Suprapubic skin (tissue), 3 donors: ENCODE data around the gene BCAN.

ENCODE experiments used
- CTCF ChIP-seq, 2 donors: fragments of 200-600 bp in 1 of 2; fragments of 450-650 bp in 1 of 2; sonication (generic) in 1 of 2; IDR thresholded peaks; one replicate each; pipeline ENCODE4 v1.5.1; 2016 to 2019; ENCODE audit warnings: antibody characterized with exemption in 2 of 2, mild to moderate bottlenecking in 1 of 2, moderate library complexity in 1 of 2
- POLR2A ChIP-seq, 2 donors: fragments of 450-650 bp; IDR thresholded peaks; one replicate each; pipeline ENCODE4 v1.6.1; 2017; ENCODE audit warnings: antibody characterized with exemption in 2 of 2, mild to moderate bottlenecking in 2 of 2, moderate library complexity in 2 of 2

DNA sequence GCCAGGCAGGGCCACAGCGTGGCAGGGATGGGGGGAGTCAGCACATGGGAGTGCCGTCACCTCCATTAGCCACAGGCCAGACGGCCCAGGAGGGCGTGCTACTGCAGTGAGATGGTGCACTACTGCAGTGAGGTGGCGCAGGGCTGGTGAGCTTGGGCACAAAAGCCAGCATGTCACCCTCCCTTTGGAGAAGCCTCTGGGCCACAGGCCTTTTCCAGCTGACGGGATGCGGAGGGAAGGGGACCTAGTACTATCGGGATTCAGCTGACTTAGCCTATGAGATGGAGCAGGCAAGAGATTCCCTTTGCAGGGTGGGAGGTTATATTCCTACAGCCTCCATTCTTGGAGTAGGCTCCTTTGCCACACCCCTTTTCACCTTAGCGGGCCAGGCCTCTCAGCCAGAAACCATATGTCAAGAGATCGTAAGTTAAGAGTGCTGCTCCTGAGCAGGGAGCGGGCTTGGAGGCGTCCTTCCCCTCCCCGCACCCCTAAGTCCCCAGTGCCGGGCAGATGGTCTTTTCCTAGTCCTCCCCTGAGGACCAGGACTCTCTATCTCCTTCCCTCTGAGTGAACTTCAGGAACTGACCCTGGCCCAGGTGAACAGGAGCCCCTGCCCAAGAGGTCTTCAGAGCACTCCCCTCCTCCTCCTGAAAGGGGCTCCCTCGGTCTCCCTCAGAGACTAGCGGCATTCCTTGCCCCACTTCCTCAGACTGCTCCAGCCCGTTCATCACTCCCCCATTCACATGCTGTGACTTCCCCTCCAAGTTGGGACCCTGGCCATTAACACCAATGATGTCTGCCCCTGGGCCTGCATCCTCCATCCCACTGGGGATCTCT lies 27.1 kb downstream of the BCAN start:
- TF ChIP-seq CTCF (IDR thresholded peaks at IDR 0.05) (no peak), POLR2A (IDR thresholded peaks at IDR 0.05) (no peak)
